ENCODE data around the gene SERTAD4.

DNA sequence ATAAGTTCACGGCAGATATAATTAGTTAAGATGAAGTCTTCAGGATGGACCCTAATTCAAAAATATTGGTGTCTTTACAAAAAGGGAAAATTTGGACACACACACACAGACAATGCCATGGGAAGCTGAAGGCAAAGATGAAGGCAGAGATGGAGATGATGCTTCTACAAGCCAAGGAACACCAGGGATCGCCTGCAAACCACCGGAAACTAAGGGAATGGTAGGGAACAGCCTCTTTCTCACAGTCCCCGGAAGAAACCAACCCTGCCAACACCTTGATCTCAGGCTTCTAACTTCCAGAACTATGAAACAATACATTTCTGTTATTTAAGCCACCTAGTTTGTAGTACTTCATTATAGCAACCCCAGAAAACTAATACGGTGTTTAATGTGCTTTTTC lies 15.1 kb upstream of the SERTAD4 start:
- TF ChIP-seq POLR2AphosphoS5 (IDR thresholded peaks at IDR 0.05) (no peak), CTCF (IDR thresholded peaks at IDR 0.05; ENCODE audit: poor library complexity, severe bottlenecking) (no peak), EP300 (conservative IDR thresholded peaks at IDR 0.05; ENCODE audit: poor library complexity, severe bottlenecking) (no peak), RAD21 (conservative IDR thresholded peaks at IDR 0.05) (no peak), EZH2 (IDR thresholded peaks at IDR 0.05; ENCODE audit: borderline replicate concordance, insufficient read depth, low read length, poor library complexity, severe bottlenecking) (no peak)
- TF ChIP-seq, protein P1, sequence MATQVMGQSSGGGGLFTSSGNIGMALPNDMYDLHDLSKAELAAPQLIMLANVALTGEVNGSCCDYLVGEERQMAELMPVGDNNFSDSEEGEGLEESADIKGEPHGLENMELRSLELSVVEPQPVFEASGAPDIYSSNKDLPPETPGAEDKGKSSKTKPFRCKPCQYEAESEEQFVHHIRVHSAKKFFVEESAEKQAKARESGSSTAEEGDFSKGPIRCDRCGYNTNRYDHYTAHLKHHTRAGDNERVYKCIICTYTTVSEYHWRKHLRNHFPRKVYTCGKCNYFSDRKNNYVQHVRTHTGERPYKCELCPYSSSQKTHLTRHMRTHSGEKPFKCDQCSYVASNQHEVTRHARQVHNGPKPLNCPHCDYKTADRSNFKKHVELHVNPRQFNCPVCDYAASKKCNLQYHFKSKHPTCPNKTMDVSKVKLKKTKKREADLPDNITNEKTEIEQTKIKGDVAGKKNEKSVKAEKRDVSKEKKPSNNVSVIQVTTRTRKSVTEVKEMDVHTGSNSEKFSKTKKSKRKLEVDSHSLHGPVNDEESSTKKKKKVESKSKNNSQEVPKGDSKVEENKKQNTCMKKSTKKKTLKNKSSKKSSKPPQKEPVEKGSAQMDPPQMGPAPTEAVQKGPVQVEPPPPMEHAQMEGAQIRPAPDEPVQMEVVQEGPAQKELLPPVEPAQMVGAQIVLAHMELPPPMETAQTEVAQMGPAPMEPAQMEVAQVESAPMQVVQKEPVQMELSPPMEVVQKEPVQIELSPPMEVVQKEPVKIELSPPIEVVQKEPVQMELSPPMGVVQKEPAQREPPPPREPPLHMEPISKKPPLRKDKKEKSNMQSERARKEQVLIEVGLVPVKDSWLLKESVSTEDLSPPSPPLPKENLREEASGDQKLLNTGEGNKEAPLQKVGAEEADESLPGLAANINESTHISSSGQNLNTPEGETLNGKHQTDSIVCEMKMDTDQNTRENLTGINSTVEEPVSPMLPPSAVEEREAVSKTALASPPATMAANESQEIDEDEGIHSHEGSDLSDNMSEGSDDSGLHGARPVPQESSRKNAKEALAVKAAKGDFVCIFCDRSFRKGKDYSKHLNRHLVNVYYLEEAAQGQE (IDR thresholded peaks at IDR 0.05; ENCODE audit: borderline replicate concordance) = no peak

All from neural cell (in vitro differentiated cells).